ENCODE data around the gene CLSTN2. TPM values are rescaled to one million over a fixed set of nuclear protein-coding genes. Genes with fewer than 3 reads are reported as not detected.

CLSTN2 gene
- total and polyA plus RNA-seq, 2 donors from 2014 or later = 2.0 to 12.0 TPM

DNA sequence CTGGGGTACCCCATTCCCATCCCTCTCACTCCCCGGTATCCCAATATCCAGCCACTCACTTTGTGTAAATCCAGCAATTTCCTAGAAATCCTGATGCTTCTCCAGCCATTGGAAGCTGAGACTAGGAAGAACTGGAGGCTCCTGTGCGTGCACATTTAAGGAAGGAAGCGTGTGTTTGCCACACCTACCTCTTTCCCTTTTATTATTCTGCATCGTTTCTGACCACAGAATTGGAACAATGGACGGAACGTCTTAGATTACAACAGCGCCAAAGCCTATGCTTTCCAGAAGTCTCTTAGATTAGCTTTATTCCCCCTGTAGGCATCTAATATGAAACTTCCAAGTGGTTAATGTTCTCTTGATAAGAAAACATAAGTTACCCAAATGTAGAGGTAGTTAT is 508.1 kb downstream of the CLSTN2 start:
- H3K9ac ChIP-seq (ENCODE audit: low read length in 3 of 3) = no peak overlapping the region
- no peaks in the 10 kb centered on the region for H3K9me3 ChIP-seq (ENCODE audit: control insufficient read depth in 2 of 3, insufficient read depth in 1 of 3, low read length in 3 of 3)
- no peaks in the 10 kb centered on the region for H3K27me3 ChIP-seq (ENCODE audit: control insufficient read depth, insufficient read depth, low read length)
- FAIRE-seq (no peak), DNase-seq (no peak)
- no peak overlapping the region for H3K27ac ChIP-seq (ENCODE audit: low read depth in 2 of 2, low read length in 2 of 2)
- no peak for TF ChIP-seq CTCF (IDR thresholded peaks at IDR 0.05; ENCODE audit: borderline replicate concordance, extremely low read depth, insufficient read depth)
- no peaks in the 10 kb centered on the region for H3K4me1 ChIP-seq (ENCODE audit: control insufficient read depth in 2 of 3, insufficient read depth in 2 of 3, low read depth in 1 of 3, low read length in 3 of 3)
- no peak overlapping the region for H3K4me3 ChIP-seq (ENCODE audit: low read length in 3 of 3)
- intact Hi-C loops (cut with DNase I) = no loop called here
- H3K36me3 ChIP-seq (ENCODE audit: control insufficient read depth in 2 of 3, insufficient read depth in 3 of 3, low read length in 3 of 3) = no peaks in the 10 kb centered on the region

DNA sequence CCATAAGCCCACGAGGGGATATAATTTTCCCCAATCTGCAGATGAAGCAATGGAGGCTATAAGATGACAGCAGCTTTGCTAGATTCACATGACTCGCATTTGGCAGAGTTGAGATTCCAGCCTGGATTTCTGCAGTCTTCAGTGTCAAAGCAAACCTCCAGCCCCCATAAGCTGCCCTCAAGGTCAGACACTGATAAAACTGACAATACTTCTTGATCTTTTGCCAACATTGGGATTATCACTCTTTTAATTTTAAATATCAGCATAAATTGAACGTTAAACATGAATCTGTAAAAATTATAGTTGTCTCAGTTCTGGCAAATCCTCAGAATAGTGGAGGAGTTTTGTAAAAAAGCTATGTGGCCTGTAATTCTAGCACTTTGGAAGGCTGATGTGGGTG is 508.8 kb downstream of the CLSTN2 start:
- no peak overlapping the region for H3K4me3 ChIP-seq (ENCODE audit: low read length in 3 of 3)
- H3K9me3 ChIP-seq (ENCODE audit: control insufficient read depth in 2 of 3, insufficient read depth in 1 of 3, low read length in 3 of 3) = no peaks in the 10 kb centered on the region
- H3K4me1 ChIP-seq (ENCODE audit: control insufficient read depth in 2 of 3, insufficient read depth in 2 of 3, low read depth in 1 of 3, low read length in 3 of 3) = no peaks in the 10 kb centered on the region
- DNase-seq (no peak), FAIRE-seq (no peak)
- no peak for TF ChIP-seq CTCF (IDR thresholded peaks at IDR 0.05; ENCODE audit: borderline replicate concordance, extremely low read depth, insufficient read depth)
- H3K36me3 ChIP-seq (ENCODE audit: control insufficient read depth in 2 of 3, insufficient read depth in 3 of 3, low read length in 3 of 3) = no peaks in the 10 kb centered on the region
- no peaks in the 10 kb centered on the region for H3K27me3 ChIP-seq (ENCODE audit: control insufficient read depth, insufficient read depth, low read length)
- intact Hi-C loops (cut with DNase I) = no loop called here
- H3K27ac ChIP-seq (ENCODE audit: low read depth in 2 of 2, low read length in 2 of 2) = no peak overlapping the region
- no peak overlapping the region for H3K9ac ChIP-seq (ENCODE audit: low read length in 3 of 3)

DNA sequence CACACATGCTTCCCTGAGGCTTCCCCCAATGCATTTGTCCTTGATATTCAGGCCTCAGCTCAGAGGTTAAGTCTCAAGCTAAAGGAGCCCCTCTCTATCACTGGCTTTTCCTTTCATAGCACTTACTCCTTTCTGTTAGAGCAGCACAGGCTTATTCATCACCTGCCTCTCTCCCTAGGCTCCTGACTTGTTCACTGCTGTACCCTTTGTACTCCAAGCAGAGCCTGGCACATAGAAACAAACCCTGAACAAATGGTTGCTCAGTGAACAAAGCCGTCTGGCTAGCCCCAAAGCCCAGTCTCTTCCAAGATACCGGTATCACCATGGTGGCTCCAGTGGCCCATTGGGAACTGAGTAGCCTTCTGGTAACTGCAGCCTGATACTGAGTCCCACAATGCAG is 511.7 kb downstream of the CLSTN2 start:
- Histone ChIP-seq H3K9ac (ENCODE audit: low read length in 3 of 3) (no peak overlapping the region), H3K36me3 (ENCODE audit: control insufficient read depth in 2 of 3, insufficient read depth in 3 of 3, low read length in 3 of 3) (no peaks in the 10 kb centered on the region), H3K9me3 (ENCODE audit: control insufficient read depth in 2 of 3, insufficient read depth in 1 of 3, low read length in 3 of 3) (no peaks in the 10 kb centered on the region), H3K27ac (ENCODE audit: low read depth in 2 of 2, low read length in 2 of 2) (no peak overlapping the region), H3K4me3 (ENCODE audit: low read length in 3 of 3) (no peak overlapping the region), H3K27me3 (ENCODE audit: control insufficient read depth, insufficient read depth, low read length) (no peaks in the 10 kb centered on the region), H3K4me1 (ENCODE audit: control insufficient read depth in 2 of 3, insufficient read depth in 2 of 3, low read depth in 1 of 3, low read length in 3 of 3) (no peaks in the 10 kb centered on the region)
- DNase-seq (no peak), FAIRE-seq (no peak)
- intact Hi-C loops (cut with DNase I) = no loop called here
- no peak for TF ChIP-seq CTCF (IDR thresholded peaks at IDR 0.05; ENCODE audit: borderline replicate concordance, extremely low read depth, insufficient read depth)

DNA sequence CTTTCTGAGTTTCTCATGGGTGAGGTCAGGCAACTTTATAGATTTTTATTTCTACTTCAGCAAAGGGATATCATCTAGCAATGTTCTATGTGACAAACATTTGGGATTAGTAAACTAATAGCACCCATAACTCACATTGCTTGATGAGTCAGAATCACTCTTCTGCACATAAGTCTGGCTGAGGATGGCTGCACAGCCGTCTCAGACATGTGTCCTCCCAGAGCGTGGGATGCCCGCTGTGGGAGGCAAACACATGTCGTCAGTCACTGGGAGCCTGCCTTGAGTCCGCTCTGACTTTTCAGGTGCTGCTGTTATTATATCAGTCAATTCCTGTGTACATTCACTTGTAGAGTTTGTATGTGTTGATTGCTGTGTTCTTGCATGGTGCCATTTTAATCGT is 512.2 kb downstream of the CLSTN2 start:
- no peak for TF ChIP-seq CTCF (IDR thresholded peaks at IDR 0.05; ENCODE audit: borderline replicate concordance, extremely low read depth, insufficient read depth)
- no peaks in the 10 kb centered on the region for H3K36me3 ChIP-seq (ENCODE audit: control insufficient read depth in 2 of 3, insufficient read depth in 3 of 3, low read length in 3 of 3)
- no peak overlapping the region for H3K27ac ChIP-seq (ENCODE audit: low read depth in 2 of 2, low read length in 2 of 2)
- no peak overlapping the region for H3K9ac ChIP-seq (ENCODE audit: low read length in 3 of 3)
- no peaks in the 10 kb centered on the region for H3K4me1 ChIP-seq (ENCODE audit: control insufficient read depth in 2 of 3, insufficient read depth in 2 of 3, low read depth in 1 of 3, low read length in 3 of 3)
- DNase-seq (peak in 3 of 5 donors; percentile 16 to 55 (median 46)), FAIRE-seq (no peak)
- H3K27me3 ChIP-seq (ENCODE audit: control insufficient read depth, insufficient read depth, low read length) = no peaks in the 10 kb centered on the region
- no peak overlapping the region for H3K4me3 ChIP-seq (ENCODE audit: low read length in 3 of 3)
- no peaks in the 10 kb centered on the region for H3K9me3 ChIP-seq (ENCODE audit: control insufficient read depth in 2 of 3, insufficient read depth in 1 of 3, low read length in 3 of 3)
- intact Hi-C loops (cut with DNase I) = no loop called here

All from kidney (tissue), 14 donors.